Adrenal gland (tissue), 5 donors: ENCODE measurements around the gene MCM10.

Source experiments
- POLR2A ChIP-seq, 2 donors: fragments of 450-650 bp; IDR thresholded peaks; one replicate each; pipeline ENCODE4 v1.6.1; 2017; ENCODE audit warnings: antibody characterized with exemption in 2 of 2, mild to moderate bottlenecking in 2 of 2, moderate library complexity in 1 of 2
- TF ChIP-seq, protein P1 (sequence below), 6 experiments: fragments of 450-650 bp in 4 of 6; fragments of 200-600 bp in 2 of 6; sonication (generic) in 1 of 6; IDR thresholded peaks; 1 replicate in 5 of 6; 2 replicates in 1 of 6; pipeline versions ENCODE4 v1.5.1 to v1.8.0; 2016 to 2021; ENCODE audit warnings: antibody characterized with exemption in 6 of 6, mild to moderate bottlenecking in 2 of 6, moderate library complexity in 1 of 6
- donor health status: DM: no; HTN: no; CAD: no.

DNA sequence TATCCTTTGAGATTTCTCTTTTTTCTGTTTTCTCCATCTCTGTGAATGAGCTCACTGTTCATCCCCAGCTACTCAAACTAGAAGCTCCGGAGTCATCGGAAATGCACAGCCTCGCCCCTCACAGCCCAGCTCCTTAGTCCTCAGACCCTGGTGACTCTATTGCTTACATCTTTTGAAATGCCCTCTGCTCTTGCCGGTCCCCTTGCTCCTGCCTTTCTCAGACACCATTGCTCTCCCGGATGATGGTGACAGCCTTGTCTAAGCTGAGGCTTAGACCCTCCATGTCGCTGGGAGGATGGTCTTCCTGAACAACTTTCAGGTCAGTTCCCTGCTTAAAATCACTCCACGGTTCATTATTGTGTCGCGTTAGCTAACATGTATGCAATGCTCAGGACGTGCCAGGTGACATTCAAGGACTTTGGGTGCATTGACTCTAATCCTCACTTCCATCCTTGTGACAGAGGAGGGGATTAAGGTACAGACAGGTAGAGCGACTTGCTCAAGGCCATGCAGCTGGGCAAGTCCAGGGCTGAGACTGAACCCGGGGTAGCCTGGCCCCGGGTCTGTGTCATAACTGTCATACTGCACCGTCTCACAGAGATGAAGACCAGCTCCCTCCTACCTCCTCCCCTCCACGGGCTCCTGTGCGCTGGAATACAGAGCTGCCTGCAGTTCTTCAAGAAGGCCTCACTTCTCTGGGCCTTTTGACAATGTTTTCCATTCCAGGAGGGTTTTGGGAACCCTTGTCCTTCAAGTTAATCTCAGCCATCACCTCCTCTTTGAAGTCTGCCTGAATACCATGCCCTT, 77.1 kb downstream of the MCM10 start:
- TF ChIP-seq, protein P1, sequence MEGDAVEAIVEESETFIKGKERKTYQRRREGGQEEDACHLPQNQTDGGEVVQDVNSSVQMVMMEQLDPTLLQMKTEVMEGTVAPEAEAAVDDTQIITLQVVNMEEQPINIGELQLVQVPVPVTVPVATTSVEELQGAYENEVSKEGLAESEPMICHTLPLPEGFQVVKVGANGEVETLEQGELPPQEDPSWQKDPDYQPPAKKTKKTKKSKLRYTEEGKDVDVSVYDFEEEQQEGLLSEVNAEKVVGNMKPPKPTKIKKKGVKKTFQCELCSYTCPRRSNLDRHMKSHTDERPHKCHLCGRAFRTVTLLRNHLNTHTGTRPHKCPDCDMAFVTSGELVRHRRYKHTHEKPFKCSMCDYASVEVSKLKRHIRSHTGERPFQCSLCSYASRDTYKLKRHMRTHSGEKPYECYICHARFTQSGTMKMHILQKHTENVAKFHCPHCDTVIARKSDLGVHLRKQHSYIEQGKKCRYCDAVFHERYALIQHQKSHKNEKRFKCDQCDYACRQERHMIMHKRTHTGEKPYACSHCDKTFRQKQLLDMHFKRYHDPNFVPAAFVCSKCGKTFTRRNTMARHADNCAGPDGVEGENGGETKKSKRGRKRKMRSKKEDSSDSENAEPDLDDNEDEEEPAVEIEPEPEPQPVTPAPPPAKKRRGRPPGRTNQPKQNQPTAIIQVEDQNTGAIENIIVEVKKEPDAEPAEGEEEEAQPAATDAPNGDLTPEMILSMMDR (IDR thresholded peaks at IDR 0.05), result no peak
- no peak for TF ChIP-seq POLR2A (IDR thresholded peaks at IDR 0.05)
